GM19351 (cell line): ENCODE data around the gene P2RX1.
"Not testable (repeated sequence)": the region's sequence is repeated elsewhere in the genome, so short reads cannot be mapped to it uniquely, and the experiment has no call there.

Experiments used
- ATAC-seq: cut with Tn5 transposase; IDR thresholded peaks from one replicate; pipeline ENCODE4 v1.9.1; 2021; ENCODE audit warnings: mild to moderate bottlenecking, moderate library complexity; ENCODE audit not compliant: unreplicated experiment

P2RX1 gene

GRCh38 chr17:3861761-3862681, 54.2 kb downstream of the P2RX1 start:
- no peak for ATAC-seq

- no peak for ATAC-seq
These were observed 55.1 kb downstream of the P2RX1 start for GRCh38 chr17:3860939-3861700.

- no peak for ATAC-seq
These were observed 56.3 kb downstream of the P2RX1 start for GRCh38 chr17:3859940-3860339.

GRCh38 chr17:3857261-3858105, 58.8 kb downstream of the P2RX1 start:
- ATAC-seq: no peak

DNA sequence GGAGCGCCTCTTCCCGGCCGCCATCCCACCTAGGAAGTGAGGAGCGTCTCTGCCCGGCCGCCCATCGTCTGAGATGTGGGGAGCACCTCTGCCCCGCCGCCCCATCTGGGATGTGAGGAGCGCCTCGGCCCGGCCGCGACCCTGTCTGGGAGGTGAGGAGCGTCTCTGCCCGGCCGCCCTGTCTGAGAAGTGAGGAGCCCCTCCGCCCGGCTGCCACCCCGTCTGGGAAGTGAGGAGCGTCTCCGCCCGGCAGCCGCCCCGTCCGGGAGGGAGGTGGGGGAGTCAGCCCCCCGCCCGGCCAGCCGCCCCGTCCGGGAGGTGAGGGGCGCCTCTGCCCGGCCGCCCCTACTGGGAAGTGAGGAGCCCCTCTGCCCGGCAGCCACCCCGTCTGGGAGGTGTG, 62.1 kb downstream of the P2RX1 start:
- not testable (repeated sequence) for ATAC-seq

- no peak for ATAC-seq
These were observed 63.7 kb downstream of the P2RX1 start for GRCh38 chr17:3852561-3852960.

- no peak for ATAC-seq
These were observed 64.7 kb downstream of the P2RX1 start for GRCh38 chr17:3851461-3852100.

DNA sequence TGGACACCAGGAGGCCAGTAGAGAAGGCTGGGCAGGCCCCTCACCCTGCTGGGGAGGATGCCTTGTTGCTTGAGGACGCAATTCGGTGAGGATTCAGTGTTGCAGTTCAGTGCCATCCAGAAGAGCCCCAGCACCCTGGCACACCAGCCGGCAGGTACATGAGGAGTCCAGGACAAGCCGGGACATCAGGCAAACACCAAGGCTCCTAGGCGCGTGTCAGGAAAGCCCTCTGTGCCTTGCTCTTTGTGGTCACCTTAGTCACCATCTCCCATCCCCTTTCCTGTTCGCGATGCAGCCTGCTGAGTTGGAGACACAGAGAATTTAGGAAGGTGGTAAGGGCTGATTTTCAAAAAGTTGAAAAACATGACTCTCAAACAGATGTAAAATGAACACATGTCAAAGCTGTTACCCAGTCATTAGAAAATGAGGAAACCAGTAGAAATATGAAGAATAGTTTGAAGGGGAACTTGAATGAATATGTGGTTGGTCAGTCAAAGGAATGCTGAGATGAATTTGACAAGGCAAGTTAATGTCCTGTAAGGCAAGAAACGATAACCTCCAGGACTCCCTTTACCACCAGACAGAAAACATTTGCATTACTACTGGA, 67.9 kb downstream of the P2RX1 start:
- no peak for ATAC-seq

DNA sequence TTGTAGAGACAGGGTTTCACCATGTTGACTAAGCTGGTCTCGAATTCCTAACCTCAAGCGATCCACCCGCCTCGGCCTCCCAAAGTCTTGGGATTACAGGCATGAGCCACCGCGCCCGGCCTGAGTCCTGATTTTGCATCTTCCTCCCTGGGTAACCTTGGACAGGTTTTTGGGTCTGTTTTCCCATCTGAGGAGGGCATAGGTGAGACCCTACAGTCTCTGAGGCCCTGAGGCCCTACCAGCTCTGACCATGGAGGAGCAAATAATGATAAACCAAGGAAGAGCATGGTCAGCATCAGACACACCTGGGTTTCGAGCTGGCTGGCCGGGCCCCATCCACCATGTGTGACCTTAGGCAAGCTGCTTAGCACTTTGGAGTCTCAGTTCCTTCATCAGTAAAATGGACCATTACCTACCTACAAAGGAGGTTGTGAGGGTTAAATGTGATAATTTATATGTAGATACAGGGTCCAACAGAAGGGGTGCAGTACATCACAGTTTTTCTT, 69.0 kb downstream of the P2RX1 start:
- no peak for ATAC-seq
